HG02763 (cell line): Measurements from ENCODE around the gene ASIP.
"Not testable (repeated sequence)": the region's sequence is repeated elsewhere in the genome, so short reads cannot be mapped to it uniquely, and the experiment has no call there.

Source experiments
- ATAC-seq: cut with Tn5 transposase; IDR thresholded peaks from one replicate; pipeline ENCODE4 v1.9.1; 2021; ENCODE audit warnings: mild to moderate bottlenecking, moderate library complexity; ENCODE audit not compliant: unreplicated experiment

ASIP gene, protein sequence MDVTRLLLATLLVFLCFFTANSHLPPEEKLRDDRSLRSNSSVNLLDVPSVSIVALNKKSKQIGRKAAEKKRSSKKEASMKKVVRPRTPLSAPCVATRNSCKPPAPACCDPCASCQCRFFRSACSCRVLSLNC

GRCh38 chr20:34240693-34241615 is at the start of gene ASIP:
Gene ASIP, plus strand, starts transcription at chr20:34241423. Its CDS starts 18,952 bp downstream, at chr20:34260375.
- no peak for ATAC-seq

DNA sequence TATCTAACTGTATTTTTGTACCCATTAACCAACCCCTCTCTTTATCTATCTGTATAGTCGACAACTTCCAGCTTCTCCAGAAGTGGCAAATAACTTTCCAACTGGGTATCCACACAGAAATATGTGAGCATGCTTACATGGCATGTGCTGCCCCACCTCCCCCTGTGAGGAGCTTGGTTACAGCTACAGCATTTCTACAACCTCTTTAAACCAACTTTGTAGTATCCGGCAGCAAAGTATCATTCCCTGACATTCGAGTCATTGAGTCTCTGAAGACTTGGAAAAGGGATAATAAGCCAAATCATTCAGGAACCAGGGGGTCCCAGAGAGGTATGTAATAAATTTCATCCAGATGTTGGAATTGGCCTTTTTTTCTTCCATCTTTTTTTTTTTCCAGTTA is 48.2 kb upstream of the ASIP start:
- ATAC-seq = no peak

GRCh38 chr20:34199183-34199582 is 42.0 kb upstream of the ASIP start:
- no peak for ATAC-seq

DNA sequence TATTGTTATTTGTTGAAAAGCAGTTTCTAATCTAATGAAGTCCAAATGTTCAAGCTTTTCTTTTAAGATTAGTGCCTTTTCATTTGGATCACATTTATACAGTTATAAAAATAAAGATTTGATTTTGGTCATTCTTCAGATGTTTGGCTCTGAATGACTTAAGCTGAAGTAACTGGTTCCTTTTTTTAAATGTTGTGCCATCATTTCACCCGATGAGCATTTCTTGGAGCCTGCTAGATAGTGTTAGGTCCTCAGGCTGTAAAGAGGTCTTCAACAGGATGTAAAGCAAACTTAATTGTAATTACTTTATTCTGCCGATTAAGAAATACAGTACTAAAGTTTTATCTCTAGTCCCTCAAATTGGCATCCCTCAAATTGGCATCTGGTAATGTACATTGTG is 41.2 kb upstream of the ASIP start:
- no peak for ATAC-seq

GRCh38 chr20:34201531-34201930 is 39.7 kb upstream of the ASIP start:
- ATAC-seq = no peak

GRCh38 chr20:34205172-34205880 is 35.9 kb upstream of the ASIP start:
- ATAC-seq = not testable (repeated sequence)

- ATAC-seq = no peak
Measured at GRCh38 chr20:34209111-34209510, 32.1 kb upstream of the ASIP start.

DNA sequence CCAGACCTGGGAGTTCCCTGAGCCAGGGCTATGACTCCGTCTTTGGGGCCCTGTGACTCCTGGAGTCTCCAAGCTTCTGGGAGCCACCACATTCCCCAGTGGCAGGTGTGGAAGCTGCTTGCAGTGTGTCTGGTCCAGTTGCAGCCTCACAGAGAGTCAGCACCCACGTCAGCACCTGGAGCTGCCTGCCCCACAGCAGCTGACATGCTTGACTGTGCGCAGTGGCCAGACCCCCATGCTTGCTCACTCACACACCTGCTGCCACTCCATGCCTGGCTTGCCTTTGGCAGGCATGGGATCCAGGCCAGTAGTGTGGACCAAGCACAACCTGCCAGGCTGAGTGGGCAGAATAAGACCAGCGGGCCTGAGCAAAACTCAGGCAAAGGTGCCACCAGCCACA is 31.0 kb upstream of the ASIP start:
- no peak for ATAC-seq

DNA sequence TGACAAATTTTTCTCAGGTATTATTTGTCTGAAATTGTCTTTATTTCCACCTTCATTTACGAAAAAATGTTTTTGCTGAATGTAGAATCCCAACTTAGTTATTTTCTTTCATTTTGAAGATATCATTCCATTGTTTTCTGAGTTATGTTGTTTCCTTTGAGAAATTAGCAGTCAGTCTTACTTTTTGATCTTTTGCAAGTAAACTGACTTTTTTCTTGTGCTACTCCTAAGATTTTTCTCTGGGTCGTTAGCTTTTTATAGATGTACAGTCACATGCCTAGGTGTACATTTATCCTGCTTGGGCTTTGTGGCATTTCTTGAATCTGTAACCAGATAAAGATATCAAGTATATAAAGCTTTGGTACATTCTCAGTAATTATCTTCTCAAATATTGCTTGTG is 29.6 kb upstream of the ASIP start:
- no peak for ATAC-seq

DNA sequence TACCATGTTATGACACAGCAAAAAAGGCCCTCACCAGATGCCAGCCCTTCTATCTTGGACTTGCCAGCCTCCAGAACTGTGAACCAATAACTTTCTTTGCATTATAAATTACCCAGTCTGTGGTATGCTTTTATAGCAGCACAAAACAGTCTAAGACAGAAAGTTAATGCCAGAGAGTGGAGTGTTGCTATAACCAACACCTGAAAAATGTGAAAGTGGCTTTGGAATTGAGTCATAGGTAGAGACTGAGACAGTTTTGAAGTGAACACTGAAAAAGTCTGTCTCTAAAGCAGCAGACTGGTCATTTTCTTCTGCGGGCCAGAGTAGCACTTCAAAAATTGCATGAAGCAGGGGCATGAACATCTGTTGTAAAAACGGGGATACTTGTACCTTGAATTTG is 28.0 kb upstream of the ASIP start:
- no peak for ATAC-seq

DNA sequence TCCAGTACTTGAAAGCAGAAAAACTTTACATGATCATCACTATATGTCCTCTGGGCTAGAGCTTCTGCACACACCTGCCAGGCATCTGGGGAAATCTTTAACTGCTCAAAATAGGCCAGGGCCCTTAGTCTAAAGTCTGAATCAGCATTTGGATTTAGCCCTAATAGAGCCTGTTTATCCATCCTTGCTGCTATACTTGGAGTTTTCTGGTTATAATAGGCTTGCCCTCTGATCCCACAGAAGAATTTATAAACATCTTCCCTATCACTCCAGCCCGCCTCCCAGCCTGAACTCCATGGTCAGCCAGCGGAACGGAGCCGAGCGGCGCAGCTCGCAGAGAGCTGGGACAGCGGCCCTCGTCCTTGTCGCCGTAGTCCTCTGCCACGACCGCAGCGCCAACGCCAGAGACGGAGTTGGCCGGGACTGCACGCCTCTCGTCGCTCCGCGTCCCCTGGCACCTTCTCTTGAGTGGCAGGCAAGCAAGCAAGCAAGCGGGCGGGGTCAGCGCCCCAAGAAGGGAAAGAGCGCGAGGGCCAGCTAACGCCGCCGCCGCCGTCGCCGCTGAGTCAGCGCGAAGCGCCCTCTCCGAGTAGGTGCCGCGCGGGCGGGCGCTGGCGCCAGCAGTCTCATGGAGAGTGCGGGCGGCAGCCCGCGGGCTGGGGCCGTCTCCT is 25.4 kb upstream of the ASIP start:
- ATAC-seq = no peak

DNA sequence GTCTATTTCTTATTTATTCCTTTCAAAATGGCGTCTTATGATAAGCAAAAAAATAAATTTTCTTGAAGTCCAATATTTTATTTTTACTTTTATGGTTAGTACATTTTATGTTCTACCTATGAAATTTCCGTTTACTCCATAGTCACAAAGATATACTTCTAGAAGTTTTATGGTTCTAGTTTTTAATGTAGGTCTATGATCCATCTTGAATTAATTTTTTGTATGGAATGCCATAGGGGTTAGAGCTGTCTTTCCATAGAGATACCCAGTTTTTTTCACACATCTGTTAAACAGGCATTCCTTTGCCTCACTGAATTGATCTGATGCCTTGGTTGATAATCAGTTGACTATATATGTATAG is 24.9 kb upstream of the ASIP start:
- ATAC-seq = no peak

DNA sequence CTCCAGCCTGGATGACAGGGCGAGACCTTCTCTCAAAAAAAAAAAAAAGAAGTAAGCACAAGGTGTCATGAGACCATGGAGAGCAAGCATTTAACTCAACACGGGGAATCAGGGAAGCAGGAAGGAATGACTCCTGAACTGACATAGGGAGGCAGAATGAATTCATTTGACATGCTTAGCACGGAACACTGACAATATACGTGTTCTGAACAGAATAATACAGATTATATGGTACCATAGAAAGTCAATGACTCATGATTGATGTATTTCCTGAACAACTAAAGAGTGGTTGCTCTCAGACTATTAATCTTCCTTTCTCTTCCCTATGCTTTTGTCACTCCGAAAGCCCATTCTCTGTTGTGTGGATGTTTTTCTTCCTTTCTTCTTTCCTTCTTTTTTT is 20.7 kb upstream of the ASIP start:
- no peak for ATAC-seq

DNA sequence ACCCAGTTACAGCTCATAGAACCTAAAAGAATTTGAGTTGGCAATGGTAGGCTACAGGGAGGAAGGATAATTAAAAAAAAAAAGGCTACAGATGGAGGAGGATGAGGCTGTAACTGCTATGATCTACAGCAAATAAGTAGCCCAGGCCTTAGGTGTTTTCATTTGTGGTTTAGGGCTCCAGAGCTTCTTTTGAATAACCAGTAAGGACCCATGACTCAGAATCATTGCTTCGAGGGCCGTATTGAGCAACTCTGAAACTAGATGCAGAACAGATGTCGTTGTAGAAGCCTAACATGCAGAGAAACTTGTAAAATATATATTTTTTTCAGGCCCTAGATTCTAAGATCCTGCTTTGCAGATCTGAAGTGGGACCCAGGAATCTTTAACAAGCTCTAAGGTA is 19.0 kb upstream of the ASIP start:
- no peak for ATAC-seq

DNA sequence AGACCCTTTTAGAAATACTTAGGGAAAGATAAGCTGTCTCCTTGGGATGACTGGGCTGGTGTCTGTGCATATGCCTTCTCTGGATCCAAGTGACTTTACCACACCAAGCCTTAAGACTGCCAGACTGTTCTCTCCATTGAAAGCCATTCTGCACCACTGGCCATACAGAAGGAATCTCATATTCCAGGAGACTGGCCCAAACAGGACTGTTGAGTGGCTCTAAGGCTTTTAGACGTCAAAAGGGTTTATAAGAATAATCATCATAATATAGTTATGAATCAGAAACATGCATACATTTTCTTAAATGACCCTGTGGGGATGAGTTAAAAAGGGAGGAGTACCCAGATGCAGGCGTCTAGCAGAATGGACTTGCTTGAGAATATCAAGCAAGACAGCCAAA is 17.0 kb upstream of the ASIP start:
- ATAC-seq = not testable (repeated sequence)

- no peak for ATAC-seq
Measured at GRCh38 chr20:34231634-34232033, 9.6 kb upstream of the ASIP start.

DNA sequence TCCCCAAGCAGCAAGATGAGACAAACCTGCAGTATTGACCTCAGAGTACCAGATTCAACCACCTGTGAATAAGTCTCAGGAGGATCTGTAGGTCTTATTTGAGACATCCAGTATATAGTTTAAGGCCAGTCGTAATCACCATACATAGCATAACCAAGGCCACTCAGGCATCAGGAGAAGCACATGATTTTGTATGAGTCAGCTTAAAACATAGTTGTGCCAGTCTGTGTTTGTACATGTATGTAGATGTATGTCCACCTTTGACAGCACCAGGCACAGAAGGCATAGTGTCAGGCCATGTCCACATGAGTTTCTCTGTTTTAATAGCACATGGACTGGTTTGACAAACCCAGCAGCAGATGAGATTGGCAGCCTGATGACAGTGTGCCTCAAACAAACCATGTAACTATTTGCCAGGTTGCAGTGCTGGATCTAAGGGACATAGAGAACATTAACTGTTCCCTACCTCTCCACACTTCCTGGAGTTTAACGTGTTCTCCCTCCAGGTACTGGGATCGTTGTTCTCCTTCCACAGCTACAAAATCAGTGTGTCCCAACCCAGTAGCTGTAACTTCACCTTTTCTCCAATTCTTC is 8.6 kb upstream of the ASIP start:
- no peak for ATAC-seq

GRCh38 chr20:34233687-34234086 is 7.5 kb upstream of the ASIP start:
- ATAC-seq = no peak

DNA sequence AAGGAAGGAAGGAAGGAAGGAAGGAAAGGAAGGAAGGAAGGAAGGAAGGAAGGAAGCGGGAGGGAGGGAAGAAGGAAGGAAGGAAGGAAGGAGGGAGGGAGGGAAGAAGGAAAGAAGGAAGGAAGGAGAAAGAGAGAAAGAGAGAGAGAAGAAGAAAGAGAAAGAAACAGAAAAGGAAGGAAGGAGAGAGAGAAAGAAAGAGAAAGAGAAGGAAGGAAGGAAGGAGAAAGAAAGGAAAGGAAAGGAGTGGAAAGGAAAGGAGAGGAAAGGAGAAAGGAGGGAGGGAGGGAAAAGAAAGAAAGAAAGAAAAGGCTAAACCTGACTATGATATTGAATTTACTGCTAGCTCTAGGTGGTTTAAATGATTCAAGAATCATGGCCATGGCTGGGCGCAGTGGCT is 5.3 kb upstream of the ASIP start:
- no peak for ATAC-seq

DNA sequence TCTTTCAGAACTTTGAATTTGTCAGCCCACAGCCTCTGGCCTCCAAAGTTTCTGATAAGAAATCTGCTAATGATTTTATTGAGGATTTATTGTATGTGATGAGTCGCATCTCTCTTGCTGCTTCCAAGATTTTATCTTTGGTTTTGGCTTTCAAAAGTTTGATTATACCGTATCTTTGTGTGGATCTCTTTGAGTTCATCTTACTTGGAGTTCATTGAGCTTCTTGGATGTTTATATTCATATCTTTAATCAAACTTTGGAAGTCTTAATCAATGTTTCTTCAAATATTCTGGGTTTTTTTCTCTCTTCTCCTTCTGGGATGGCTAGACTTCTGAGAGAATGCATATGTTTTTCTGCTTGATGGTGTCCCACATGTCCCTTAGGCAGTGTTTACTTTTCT is 3.3 kb upstream of the ASIP start:
- no peak for ATAC-seq

- ATAC-seq = no peak
Measured at GRCh38 chr20:34240121-34240520, 1.1 kb upstream of the ASIP start.
